ENCODE results near the gene SV2B. TPM values are rescaled to one million over a fixed set of nuclear protein-coding genes. Genes with fewer than 3 reads are reported as not detected.
"Not testable (repeated sequence)": the region's sequence is repeated elsewhere in the genome, so short reads cannot be mapped to it uniquely, and the experiment has no call there.

The SV2B gene
- total RNA-seq, 5 donors from 2014 or later (not counting 1 experiment from before 2014, with no cell fraction given): 0.03 to 0.13 (median 0.09) TPM; not detected in 2

GRCh38 chr15:91331581-91331980 is 231.5 kb downstream of the SV2B start:
- H3K36me3 ChIP-seq (ENCODE audit: control insufficient read depth in 2 of 2, extremely low read depth in 1 of 2, insufficient read depth in 1 of 2, low read length in 1 of 2): no peaks in the 10 kb centered on the region
- ChIA-PET CTCF (no interaction called here), POLR2A (no interaction called here)
- H3K4me3 ChIP-seq (ENCODE audit: control insufficient read depth in 1 of 2, extremely low read depth in 1 of 2, low read length in 1 of 2): no peak overlapping the region
- Mint-ChIP-seq H3K27ac (no peak overlapping the region), H3K4me1 (peaks cover 28 to 44% (median 41%) of the 10 kb centered on the region in 3 donors), H3K36me3 (peaks cover 2% of the 10 kb centered on the region), H3K9me3 (peaks cover 0 to 5% (median 3%) of the 10 kb centered on the region in 3 donors), H3K27me3 (peaks cover 0 to 3% of the 10 kb centered on the region in 2 donors), H3K4me3 (no peak overlapping the region)
- H3K4me1 ChIP-seq (ENCODE audit: control insufficient read depth in 1 of 2, extremely low read depth in 1 of 2, insufficient read depth in 2 of 2, low read length in 2 of 2): peaks cover 8% of the 10 kb centered on the region in 2 experiments
- WGBS (ENCODE audit: insufficient coverage): 75% methylated on average over 2 of the region's 4 CpGs
- DNase-seq (no peak), ATAC-seq (replicated peaks in 1 of 4) (no peak)
- H3K9me3 ChIP-seq: no peaks in the 10 kb centered on the region
- H3K27ac ChIP-seq (ENCODE audit: low read length): no peak overlapping the region
- no peaks in the 10 kb centered on the region for H3K27me3 ChIP-seq (replicated peaks in 1 of 2; ENCODE audit: control insufficient read depth in 2 of 2, extremely low read depth in 1 of 2, insufficient read depth in 2 of 2, low read length in 1 of 2)

- peaks cover 0 to 2% of the 10 kb centered on the region in 2 donors for H3K27me3 Mint-ChIP-seq
- DNase-seq (no peak), ATAC-seq (replicated peaks in 1 of 4) (no peak)
- Histone ChIP-seq H3K4me1 (ENCODE audit: control insufficient read depth in 1 of 2, extremely low read depth in 1 of 2, insufficient read depth in 2 of 2, low read length in 2 of 2) (peaks cover 13 to 21% of the 10 kb centered on the region in 2 experiments), H3K27me3 (replicated peaks in 1 of 2; ENCODE audit: control insufficient read depth in 2 of 2, extremely low read depth in 1 of 2, insufficient read depth in 2 of 2, low read length in 1 of 2) (peaks cover 0 to 3% of the 10 kb centered on the region in 2 experiments), H3K9me3 (no peaks in the 10 kb centered on the region), H3K36me3 (ENCODE audit: control insufficient read depth in 2 of 2, extremely low read depth in 1 of 2, insufficient read depth in 1 of 2, low read length in 1 of 2) (no peaks in the 10 kb centered on the region), H3K4me3 (ENCODE audit: control insufficient read depth in 1 of 2, extremely low read depth in 1 of 2, low read length in 1 of 2) (no peak overlapping the region), H3K27ac (ENCODE audit: low read length) (no peak overlapping the region)
- ChIA-PET POLR2A (no interaction called here), CTCF (interaction anchor here (0.6 to 1.3 kb wide), 2 partner anchors 33 kb away, joined by 3 to 5 read pairs; no protein-coding TSS in a partner anchor)
- no peaks in the 10 kb centered on the region for H3K9me3 Mint-ChIP-seq
- H3K27ac Mint-ChIP-seq: peak overlapping the region in 1 of 2 donors; percentile 16
- no peaks in the 10 kb centered on the region for H3K36me3 Mint-ChIP-seq
- H3K4me1 Mint-ChIP-seq: peaks cover 29 to 50% (median 46%) of the 10 kb centered on the region in 3 donors
- no peak overlapping the region for H3K4me3 Mint-ChIP-seq
- WGBS (ENCODE audit: insufficient coverage): no CpG with 5 or more reads among the region's 3 CpGs
Measured at GRCh38 chr15:91335702-91336101, 235.6 kb downstream of the SV2B start.

GRCh38 chr15:91336687-91337086 is 236.6 kb downstream of the SV2B start:
- Mint-ChIP-seq H3K27me3 (peaks cover 0 to 3% of the 10 kb centered on the region in 2 donors), H3K27ac (peak overlapping the region; percentile 40 to 67), H3K9me3 (no peaks in the 10 kb centered on the region), H3K4me1 (peaks cover 27 to 47% (median 46%) of the 10 kb centered on the region in 3 donors), H3K4me3 (peak overlapping the region in 2 of 3 donors; percentile 34 to 61), H3K36me3 (no peaks in the 10 kb centered on the region)
- ChIA-PET CTCF (no interaction called here), POLR2A (no interaction called here)
- DNase-seq (no peak), ATAC-seq (replicated peaks in 1 of 4) (peak in 3 of 4 experiments; percentile 48 to 74 (median 70))
- no peaks in the 10 kb centered on the region for H3K9me3 ChIP-seq
- peaks cover 13 to 21% of the 10 kb centered on the region in 2 experiments for H3K4me1 ChIP-seq (ENCODE audit: control insufficient read depth in 1 of 2, extremely low read depth in 1 of 2, insufficient read depth in 2 of 2, low read length in 2 of 2)
- WGBS (ENCODE audit: insufficient coverage): no CpG with 5 or more reads among the region's 3 CpGs
- H3K4me3 ChIP-seq (ENCODE audit: control insufficient read depth in 1 of 2, extremely low read depth in 1 of 2, low read length in 1 of 2): no peak overlapping the region
- H3K36me3 ChIP-seq (ENCODE audit: control insufficient read depth in 2 of 2, extremely low read depth in 1 of 2, insufficient read depth in 1 of 2, low read length in 1 of 2): no peaks in the 10 kb centered on the region
- no peak overlapping the region for H3K27ac ChIP-seq (ENCODE audit: low read length)
- H3K27me3 ChIP-seq (replicated peaks in 1 of 2; ENCODE audit: control insufficient read depth in 2 of 2, extremely low read depth in 1 of 2, insufficient read depth in 2 of 2, low read length in 1 of 2): peaks cover 0 to 3% of the 10 kb centered on the region in 2 experiments

- CTCF ChIA-PET: interaction anchor here (0.6 to 0.7 kb wide), 2 partner anchors 37 to 1628 kb away, joined by 3 to 4 read pairs; no protein-coding TSS in a partner anchor
- no peak overlapping the region for H3K27ac Mint-ChIP-seq
- H3K4me3 Mint-ChIP-seq: no peak overlapping the region
- H3K4me1 Mint-ChIP-seq: peaks cover 31 to 50% (median 45%) of the 10 kb centered on the region in 3 donors
- H3K27me3 Mint-ChIP-seq: peaks cover 3 to 4% of the 10 kb centered on the region in 2 donors
- Histone ChIP-seq H3K9me3 (no peaks in the 10 kb centered on the region), H3K4me1 (ENCODE audit: control insufficient read depth in 1 of 2, extremely low read depth in 1 of 2, insufficient read depth in 2 of 2, low read length in 2 of 2) (peaks cover 13 to 23% of the 10 kb centered on the region in 2 experiments), H3K4me3 (ENCODE audit: control insufficient read depth in 1 of 2, extremely low read depth in 1 of 2, low read length in 1 of 2) (no peak overlapping the region), H3K36me3 (ENCODE audit: control insufficient read depth in 2 of 2, extremely low read depth in 1 of 2, insufficient read depth in 1 of 2, low read length in 1 of 2) (no peaks in the 10 kb centered on the region), H3K27me3 (replicated peaks in 1 of 2; ENCODE audit: control insufficient read depth in 2 of 2, extremely low read depth in 1 of 2, insufficient read depth in 2 of 2, low read length in 1 of 2) (peaks cover 0 to 5% of the 10 kb centered on the region in 2 experiments), H3K27ac (ENCODE audit: low read length) (no peak overlapping the region)
- POLR2A ChIA-PET: interaction anchor here in 1 of 2 donors (0.7 kb wide), 1 partner anchor 777 kb away, joined by 4 read pairs; no protein-coding TSS in a partner anchor
- WGBS (ENCODE audit: insufficient coverage): no CpG with 5 or more reads among the region's 3 CpGs
- no peaks in the 10 kb centered on the region for H3K36me3 Mint-ChIP-seq
- DNase-seq (peak in 1 of 35 experiments; percentile 13), ATAC-seq (replicated peaks in 1 of 4) (no peak)
- no peaks in the 10 kb centered on the region for H3K9me3 Mint-ChIP-seq
Measured at GRCh38 chr15:91338766-91339165, 238.7 kb downstream of the SV2B start.

- Mint-ChIP-seq H3K9me3 (peaks cover 0 to 4% (median 0%) of the 10 kb centered on the region in 3 donors), H3K4me1 (peaks cover 15 to 34% (median 32%) of the 10 kb centered on the region in 3 donors), H3K27ac (no peak overlapping the region), H3K36me3 (no peaks in the 10 kb centered on the region), H3K27me3 (peaks cover 3 to 4% of the 10 kb centered on the region in 2 donors), H3K4me3 (no peak overlapping the region)
- Histone ChIP-seq H3K9me3 (no peaks in the 10 kb centered on the region), H3K27me3 (replicated peaks in 1 of 2; ENCODE audit: control insufficient read depth in 2 of 2, extremely low read depth in 1 of 2, insufficient read depth in 2 of 2, low read length in 1 of 2) (peaks cover 0 to 5% of the 10 kb centered on the region in 2 experiments), H3K4me1 (ENCODE audit: control insufficient read depth in 1 of 2, extremely low read depth in 1 of 2, insufficient read depth in 2 of 2, low read length in 2 of 2) (peaks cover 7 to 13% of the 10 kb centered on the region in 2 experiments), H3K4me3 (ENCODE audit: control insufficient read depth in 1 of 2, extremely low read depth in 1 of 2, low read length in 1 of 2) (no peak overlapping the region), H3K27ac (ENCODE audit: low read length) (no peak overlapping the region), H3K36me3 (ENCODE audit: control insufficient read depth in 2 of 2, extremely low read depth in 1 of 2, insufficient read depth in 1 of 2, low read length in 1 of 2) (no peaks in the 10 kb centered on the region)
- ChIA-PET CTCF (no interaction called here), POLR2A (no interaction called here)
- DNase-seq (no peak), ATAC-seq (replicated peaks in 1 of 4) (no peak)
- 82% methylated on average over 6 of the region's 7 CpGs for WGBS (ENCODE audit: insufficient coverage)
Measured at GRCh38 chr15:91342097-91342496, 242.0 kb downstream of the SV2B start.

- peaks cover 23 to 39% (median 32%) of the 10 kb centered on the region in 3 donors for H3K4me1 Mint-ChIP-seq
- H3K27me3 Mint-ChIP-seq; H3K36me3 ChIP-seq (ENCODE audit: control insufficient read depth in 2 of 2, extremely low read depth in 1 of 2, insufficient read depth in 1 of 2, low read length in 1 of 2); DNase-seq; H3K36me3 Mint-ChIP-seq; CTCF ChIA-PET; H3K27ac Mint-ChIP-seq; POLR2A ChIA-PET; H3K4me3 Mint-ChIP-seq; ATAC-seq (replicated peaks in 1 of 4); H3K27ac ChIP-seq (ENCODE audit: low read length); H3K9me3 ChIP-seq; H3K27me3 ChIP-seq (replicated peaks in 1 of 2; ENCODE audit: control insufficient read depth in 2 of 2, extremely low read depth in 1 of 2, insufficient read depth in 2 of 2, low read length in 1 of 2); H3K4me3 ChIP-seq (ENCODE audit: control insufficient read depth in 1 of 2, extremely low read depth in 1 of 2, low read length in 1 of 2); H3K9me3 Mint-ChIP-seq: not testable (repeated sequence)
- H3K4me1 ChIP-seq (ENCODE audit: control insufficient read depth in 1 of 2, extremely low read depth in 1 of 2, insufficient read depth in 2 of 2, low read length in 2 of 2): peaks cover 12 to 14% of the 10 kb centered on the region in 2 experiments
- no CpG with 5 or more reads among the region's 3 CpGs for WGBS (ENCODE audit: insufficient coverage)
Measured at GRCh38 chr15:91344912-91345311, 244.9 kb downstream of the SV2B start.
